Keratinocyte (primary cell): ENCODE measurements around the gene FTCD. TPM values are rescaled to one million over a fixed set of nuclear protein-coding genes. Genes with fewer than 3 reads are reported as not detected.

ENCODE experiments used
- DNase-seq: peaks from one replicate; pipeline ENCODE4 v3.0.0-alpha.2; 2011; ENCODE audit warnings: low read depth, missing footprints, low spot score
- FAIRE-seq: peaks from 2 replicates; lab custom pipeline; 2011; peaks lifted over from hg19 to GRCh38; lab: Jason Lieb, UNC
- H2AFZ ChIP-seq: 2 replicates; pipeline ENCODE4 v1.6.0; 2012; ENCODE audit warnings: low read length, control low read depth, inconsistent platforms; ENCODE audit not compliant: control insufficient read depth
- H3K27ac ChIP-seq: 2 replicates; pipeline ENCODE4 v1.5.1; 2011; ENCODE audit warnings: low read length; ENCODE audit not compliant: control insufficient read depth, insufficient read depth
- H3K27me3 ChIP-seq: 3 replicates; pipeline ENCODE4 v1.6.0; 2011; ENCODE audit warnings: low read length; ENCODE audit not compliant: control insufficient read depth, insufficient read depth; ENCODE audit errors: extremely low read depth
- H3K36me3 ChIP-seq, 2 experiments: 2 replicates in 1 of 2; 3 replicates in 1 of 2; pipeline ENCODE4 v1.5.1; 2011; ENCODE audit warnings: low read length in 2 of 2, mild to moderate bottlenecking in 1 of 2; ENCODE audit not compliant: control insufficient read depth in 2 of 2, insufficient read depth in 2 of 2; ENCODE audit errors: extremely low read depth in 1 of 2
- H3K4me1 ChIP-seq: 3 replicates; pipeline ENCODE4 v1.5.1; 2011; ENCODE audit warnings: low read length; ENCODE audit not compliant: control insufficient read depth, insufficient read depth; ENCODE audit errors: extremely low read depth
- H3K4me2 ChIP-seq: 3 replicates; pipeline ENCODE4 v1.6.0; 2011; ENCODE audit warnings: low read depth, low read length; ENCODE audit not compliant: control insufficient read depth, insufficient read depth; ENCODE audit errors: extremely low read depth
- H3K4me3 ChIP-seq, 3 experiments: fragments of 200-600 bp in 1 of 3; sonication (generic) in 1 of 3; 2 replicates in 2 of 3; 3 replicates in 1 of 3; pipeline ENCODE4 v1.5.1; 2011 to 2016; ENCODE audit warnings: low read length in 3 of 3, mild to moderate bottlenecking in 3 of 3, control low read depth in 2 of 3, inconsistent platforms in 1 of 3, low read depth in 1 of 3, mixed read lengths in 1 of 3, mixed run types in 1 of 3, moderate library complexity in 1 of 3; ENCODE audit not compliant: control insufficient read depth in 2 of 3, insufficient read depth in 2 of 3; ENCODE audit errors: extremely low read depth in 1 of 3
- H3K79me2 ChIP-seq: 2 replicates; pipeline ENCODE4 v1.6.0; 2012; ENCODE audit warnings: low read length; ENCODE audit not compliant: control insufficient read depth, insufficient read depth
- H3K9ac ChIP-seq: 3 replicates; pipeline ENCODE4 v1.6.0; 2011; ENCODE audit warnings: low read length; ENCODE audit not compliant: control insufficient read depth, insufficient read depth; ENCODE audit errors: extremely low read depth
- H3K9me1 ChIP-seq: 3 replicates; pipeline ENCODE4 v1.6.0; 2011; ENCODE audit warnings: low read length; ENCODE audit not compliant: control insufficient read depth, insufficient read depth; ENCODE audit errors: extremely low read depth
- H3K9me3 ChIP-seq: 2 replicates; pipeline ENCODE4 v1.5.1; 2012; ENCODE audit warnings: low read depth, low read length; ENCODE audit not compliant: control insufficient read depth
- H4K20me1 ChIP-seq: 3 replicates; pipeline ENCODE4 v1.6.0; 2011; ENCODE audit warnings: low read length; ENCODE audit not compliant: control insufficient read depth, insufficient read depth; ENCODE audit errors: extremely low read depth
- EZH2 ChIP-seq: IDR thresholded peaks from one replicate; pipeline ENCODE4 v1.6.1; 2012; ENCODE audit warnings: inconsistent platforms, mild to moderate bottlenecking, low read length, moderate library complexity
- dilution Hi-C: fragments of 300-500 bp; cut with MboI; formaldehyde crosslinking; loops from one replicate; pipeline ENCODE4 v1.7.0; 2020; ENCODE audit warnings: low sequenced_read_pairs; ENCODE audit not compliant: extremely low pct_ligation_motif_present
- polyA plus RNA-seq, 5 experiments: library from polyadenylated mRNA; depleted of rRNA in 3 of 5; stranded (reverse) in 3 of 5; stranded (forward) in 1 of 5; unstranded in 1 of 5; fragments of >200 nt; gene quantifications; 1 replicate in 1 of 5; 2 replicates in 3 of 5; 3 replicates in 1 of 5; pipeline versions ENCODE4 v1.2.1 to v1.2.3, GENCODE V29; 2011 to 2012; ENCODE audit warnings: missing spikeins in 2 of 5, low read depth in 1 of 5, low replicate concordance in 1 of 5
- TF ChIP-seq, protein P1 (sequence below), 3 experiments: IDR thresholded peaks in 1 of 3; conservative IDR thresholded peaks in 1 of 3; optimal IDR thresholded peaks in 1 of 3; 2 replicates in 2 of 3; 3 replicates in 1 of 3; pipeline versions ENCODE3 to v1.5.1; 2011; ENCODE audit warnings: low read length in 3 of 3, mild to moderate bottlenecking in 3 of 3, moderate library complexity in 2 of 3, control low read depth in 1 of 3, inconsistent platforms in 1 of 3; ENCODE audit not compliant: insufficient read depth in 2 of 3; ENCODE audit errors: extremely low read depth in 1 of 3

The FTCD gene
- polyA plus RNA-seq, 1 donor (not counting 4 experiments of a cell fraction or from before 2014, with no cell fraction given), result not detected

DNA sequence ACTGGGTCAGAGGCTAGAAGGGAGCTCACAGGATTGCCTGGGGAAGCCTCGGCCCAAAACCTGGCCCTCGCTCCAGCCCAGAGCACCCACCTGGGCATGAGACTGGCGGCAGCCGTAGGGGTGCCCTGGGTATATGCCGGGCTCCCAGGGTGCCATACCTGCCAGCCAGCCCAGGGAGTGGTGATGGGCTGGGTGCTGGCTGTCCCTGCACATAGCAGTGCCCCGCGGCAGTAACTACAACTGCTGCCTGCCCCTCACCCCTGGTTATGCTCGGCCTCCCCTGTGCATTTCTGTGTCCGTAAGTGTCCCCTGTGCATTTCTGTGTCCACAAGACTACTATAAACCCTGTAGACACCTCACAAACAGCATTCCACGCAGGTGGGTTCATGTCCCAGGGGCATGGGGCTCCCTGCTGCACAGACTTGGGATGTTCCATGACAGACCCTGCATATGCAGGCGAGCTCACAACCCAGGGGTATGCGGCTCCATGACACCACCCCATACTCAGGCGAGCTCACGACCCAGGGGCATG lies 34.6 kb upstream of the FTCD start:
- H3K4me1 ChIP-seq, result peaks cover 23% of the 10 kb centered on the region
- TF ChIP-seq, protein P1, sequence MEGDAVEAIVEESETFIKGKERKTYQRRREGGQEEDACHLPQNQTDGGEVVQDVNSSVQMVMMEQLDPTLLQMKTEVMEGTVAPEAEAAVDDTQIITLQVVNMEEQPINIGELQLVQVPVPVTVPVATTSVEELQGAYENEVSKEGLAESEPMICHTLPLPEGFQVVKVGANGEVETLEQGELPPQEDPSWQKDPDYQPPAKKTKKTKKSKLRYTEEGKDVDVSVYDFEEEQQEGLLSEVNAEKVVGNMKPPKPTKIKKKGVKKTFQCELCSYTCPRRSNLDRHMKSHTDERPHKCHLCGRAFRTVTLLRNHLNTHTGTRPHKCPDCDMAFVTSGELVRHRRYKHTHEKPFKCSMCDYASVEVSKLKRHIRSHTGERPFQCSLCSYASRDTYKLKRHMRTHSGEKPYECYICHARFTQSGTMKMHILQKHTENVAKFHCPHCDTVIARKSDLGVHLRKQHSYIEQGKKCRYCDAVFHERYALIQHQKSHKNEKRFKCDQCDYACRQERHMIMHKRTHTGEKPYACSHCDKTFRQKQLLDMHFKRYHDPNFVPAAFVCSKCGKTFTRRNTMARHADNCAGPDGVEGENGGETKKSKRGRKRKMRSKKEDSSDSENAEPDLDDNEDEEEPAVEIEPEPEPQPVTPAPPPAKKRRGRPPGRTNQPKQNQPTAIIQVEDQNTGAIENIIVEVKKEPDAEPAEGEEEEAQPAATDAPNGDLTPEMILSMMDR (optimal IDR thresholded peaks at IDR 0.05 in 1 of 3, IDR thresholded peaks at IDR 0.05 in 1 of 3, conservative IDR thresholded peaks at IDR 0.05 in 1 of 3; ENCODE audit: extremely low read depth in 1 of 3, insufficient read depth in 2 of 3, low read length in 3 of 3), result no peak
- TF ChIP-seq EZH2, result no peak
- FAIRE-seq (no peak), DNase-seq (no peak)
- H3K9me3 ChIP-seq, result no peaks in the 10 kb centered on the region
- H3K4me3 ChIP-seq, result no peak overlapping the region
- no peaks in the 10 kb centered on the region for H3K79me2 ChIP-seq
- no peak overlapping the region for H3K4me2 ChIP-seq
- H2AFZ ChIP-seq, result no peak overlapping the region
- no peak overlapping the region for H3K27ac ChIP-seq
- dilution Hi-C loops, result no loop called here
- H3K27me3 ChIP-seq, result no peaks in the 10 kb centered on the region
- H3K9me1 ChIP-seq, result no peaks in the 10 kb centered on the region
- H4K20me1 ChIP-seq, result peaks cover 5% of the 10 kb centered on the region
- H3K9ac ChIP-seq, result peak overlapping the region; percentile 22
- peaks cover 40 to 43% of the 10 kb centered on the region in 2 experiments for H3K36me3 ChIP-seq

DNA sequence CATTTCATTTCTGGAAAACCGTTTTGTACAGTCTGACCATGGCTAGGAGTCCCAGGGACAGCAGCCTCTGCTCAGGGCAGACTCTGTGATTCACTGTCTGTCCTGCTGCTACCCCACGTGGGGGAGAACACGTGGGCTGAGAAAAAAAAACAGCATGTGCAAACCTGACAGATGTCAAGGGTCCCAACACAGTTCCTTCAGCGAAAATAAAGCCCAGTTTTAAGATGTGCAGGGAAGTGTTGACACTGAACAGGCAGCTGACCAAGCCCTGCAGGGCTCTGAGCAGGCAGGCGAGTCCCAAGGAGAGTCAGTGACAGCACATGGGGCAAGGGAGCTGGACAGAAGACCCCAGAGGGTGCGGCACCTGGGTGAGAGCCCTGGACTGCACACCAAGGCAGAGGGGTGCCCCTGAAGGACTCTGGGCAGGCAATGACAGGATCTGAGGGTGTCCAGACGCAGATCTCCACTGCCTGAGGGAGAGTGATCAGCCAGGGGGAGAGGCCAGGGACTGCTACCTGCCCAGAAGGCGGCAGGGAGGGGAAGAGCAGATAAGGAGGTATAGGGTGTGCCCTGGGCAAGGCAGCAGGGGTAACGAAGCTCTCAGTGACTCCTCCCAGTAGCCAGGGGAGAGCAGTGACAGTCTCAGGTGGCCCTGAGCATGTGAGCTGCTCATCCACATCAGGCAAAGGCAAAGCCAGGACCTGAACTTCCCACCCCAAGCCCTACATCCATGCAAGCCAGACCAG lies 34.0 kb upstream of the FTCD start:
- H3K9ac ChIP-seq, result peak overlapping the region; percentile 22
- TF ChIP-seq EZH2, result no peak
- TF ChIP-seq, protein P1 (optimal IDR thresholded peaks at IDR 0.05 in 1 of 3, IDR thresholded peaks at IDR 0.05 in 1 of 3, conservative IDR thresholded peaks at IDR 0.05 in 1 of 3; ENCODE audit: extremely low read depth in 1 of 3, insufficient read depth in 2 of 3, low read length in 3 of 3), result no peak
- dilution Hi-C loops, result no loop called here
- H3K36me3 ChIP-seq, result peaks cover 34 to 38% of the 10 kb centered on the region in 2 experiments
- H3K27ac ChIP-seq, result no peak overlapping the region
- H3K9me3 ChIP-seq, result no peaks in the 10 kb centered on the region
- no peak overlapping the region for H3K4me2 ChIP-seq
- no peak overlapping the region for H2AFZ ChIP-seq
- no peaks in the 10 kb centered on the region for H3K27me3 ChIP-seq
- H3K9me1 ChIP-seq, result no peaks in the 10 kb centered on the region
- FAIRE-seq, result no peak
- H3K4me1 ChIP-seq, result peaks cover 23% of the 10 kb centered on the region
- peaks cover 5% of the 10 kb centered on the region for H4K20me1 ChIP-seq
- H3K79me2 ChIP-seq, result no peaks in the 10 kb centered on the region
- no peak for DNase-seq
- no peak overlapping the region for H3K4me3 ChIP-seq
